ENCODE results near the gene HOXB3.
"Not testable (repeated sequence)": the region's sequence is repeated elsewhere in the genome, so short reads cannot be mapped to it uniquely, and the experiment has no call there.

HOXB3 gene

DNA sequence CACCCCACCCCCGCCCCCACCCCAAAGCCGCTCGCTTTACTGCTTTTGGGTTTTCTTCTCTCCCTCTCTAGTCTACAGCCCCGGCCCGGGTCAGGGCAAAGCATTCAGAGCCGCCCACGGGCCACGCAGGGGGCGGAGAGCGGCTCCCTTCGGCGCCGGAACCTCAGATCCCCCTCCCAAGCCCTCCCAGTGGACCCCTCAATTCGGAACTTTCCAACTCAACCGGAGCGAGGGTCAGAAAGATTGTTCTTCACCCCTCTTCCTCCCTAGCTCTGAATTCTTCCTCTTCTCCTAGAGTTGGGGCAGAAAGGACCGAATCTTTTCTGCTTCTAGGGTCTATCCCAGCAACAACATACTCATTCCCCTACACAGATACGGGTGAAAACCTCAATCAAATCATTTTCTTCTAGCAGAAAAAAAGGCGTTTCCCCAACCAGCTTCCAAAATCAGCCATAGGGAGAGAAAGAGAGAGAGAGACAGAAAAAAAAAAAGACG lies 46.1 kb downstream of the HOXB3 start:
- no peak for DNase-seq

DNA sequence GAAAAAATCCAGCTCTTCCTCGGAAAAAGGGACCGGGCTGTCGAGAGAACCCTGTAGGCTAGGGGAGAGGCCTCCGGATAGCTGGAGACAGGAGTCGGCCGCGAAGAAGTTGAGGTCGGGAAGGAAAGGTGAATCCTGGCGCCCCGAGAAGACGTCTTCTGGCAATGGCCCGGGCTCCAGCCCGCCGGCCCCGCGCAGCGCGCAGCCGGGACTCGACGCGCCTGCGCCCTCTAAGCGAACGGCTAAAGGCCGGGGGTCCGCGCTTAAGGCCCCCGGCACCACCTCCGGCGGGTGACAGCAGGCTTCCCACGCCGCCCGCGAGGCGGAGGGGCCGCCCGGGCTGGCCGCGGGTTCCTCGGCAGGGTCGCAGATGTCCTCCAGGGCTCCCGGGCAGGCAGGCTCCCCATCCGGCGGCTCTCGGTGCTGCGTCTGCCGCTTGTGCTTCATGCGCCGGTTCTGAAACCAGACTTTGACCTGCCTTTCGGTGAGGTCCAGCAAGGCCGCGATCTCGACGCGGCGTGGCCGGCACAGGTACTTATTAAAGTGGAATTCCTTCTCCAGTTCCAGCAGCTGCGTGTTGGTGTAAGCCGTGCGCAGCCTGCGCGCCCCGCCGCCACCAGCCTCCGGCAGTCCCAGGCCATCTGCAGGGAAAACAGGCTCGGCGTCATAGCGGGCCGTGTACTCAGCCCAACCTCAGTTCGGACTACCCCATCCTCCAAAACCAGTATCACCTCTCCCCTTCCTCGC lies 46.8 kb downstream of the HOXB3 start:
- peak; percentile 66 for DNase-seq

- no peak for DNase-seq
These were observed 47.3 kb downstream of the HOXB3 start for GRCh38 chr17:48542698-48543106.

- DNase-seq = no peak
These were observed 47.9 kb downstream of the HOXB3 start for GRCh38 chr17:48542114-48542656.

- DNase-seq = peak; percentile 74
These were observed 48.4 kb downstream of the HOXB3 start for GRCh38 chr17:48541577-48542113.

DNA sequence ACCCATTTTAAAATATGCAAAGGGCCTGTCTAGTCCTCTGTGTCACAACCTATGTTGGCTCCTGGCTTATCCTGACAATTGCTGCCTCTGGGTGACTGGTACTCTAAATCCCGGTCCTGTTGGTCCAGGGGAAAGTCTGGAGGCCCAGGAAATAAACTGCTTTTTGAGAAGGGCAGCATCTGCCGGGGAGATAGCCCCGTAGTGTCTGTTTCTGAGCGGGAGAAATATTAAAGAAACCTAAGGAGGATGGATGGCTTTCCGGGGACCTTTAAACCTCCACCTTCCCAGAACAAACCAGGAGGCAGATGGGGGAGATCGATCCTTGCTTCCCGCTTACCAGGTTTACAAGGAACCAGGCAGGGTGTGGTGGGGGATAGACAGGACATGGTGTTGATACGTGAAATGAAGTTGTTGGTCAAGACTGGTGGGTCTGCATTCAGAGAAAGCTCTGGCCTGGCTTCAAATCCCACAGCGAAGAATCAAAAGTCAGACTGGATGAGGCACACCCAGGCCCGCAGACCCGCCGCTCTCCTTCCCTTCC lies 48.9 kb downstream of the HOXB3 start:
- no peak for DNase-seq

GRCh38 chr17:48540213-48540612 lies 49.8 kb downstream of the HOXB3 start:
- peak; percentile 73 for DNase-seq

GRCh38 chr17:48539177-48539576 lies 50.9 kb downstream of the HOXB3 start:
- DNase-seq = peak; percentile 94

GRCh38 chr17:48537316-48537715 lies 52.7 kb downstream of the HOXB3 start:
- no peak for DNase-seq

GRCh38 chr17:48535793-48536559 lies 54.1 kb downstream of the HOXB3 start:
- DNase-seq = not testable (repeated sequence)

GRCh38 chr17:48532261-48532660 lies 57.8 kb downstream of the HOXB3 start:
- no peak for DNase-seq

- no peak for DNase-seq
These were observed 59.2 kb downstream of the HOXB3 start, which contains the start of gene HOXB1 for GRCh38 chr17:48530887-48531272. HOXB1 (minus strand) TSS chr17:48531011; CDS start chr17:48530904, 107 bp downstream.

DNA sequence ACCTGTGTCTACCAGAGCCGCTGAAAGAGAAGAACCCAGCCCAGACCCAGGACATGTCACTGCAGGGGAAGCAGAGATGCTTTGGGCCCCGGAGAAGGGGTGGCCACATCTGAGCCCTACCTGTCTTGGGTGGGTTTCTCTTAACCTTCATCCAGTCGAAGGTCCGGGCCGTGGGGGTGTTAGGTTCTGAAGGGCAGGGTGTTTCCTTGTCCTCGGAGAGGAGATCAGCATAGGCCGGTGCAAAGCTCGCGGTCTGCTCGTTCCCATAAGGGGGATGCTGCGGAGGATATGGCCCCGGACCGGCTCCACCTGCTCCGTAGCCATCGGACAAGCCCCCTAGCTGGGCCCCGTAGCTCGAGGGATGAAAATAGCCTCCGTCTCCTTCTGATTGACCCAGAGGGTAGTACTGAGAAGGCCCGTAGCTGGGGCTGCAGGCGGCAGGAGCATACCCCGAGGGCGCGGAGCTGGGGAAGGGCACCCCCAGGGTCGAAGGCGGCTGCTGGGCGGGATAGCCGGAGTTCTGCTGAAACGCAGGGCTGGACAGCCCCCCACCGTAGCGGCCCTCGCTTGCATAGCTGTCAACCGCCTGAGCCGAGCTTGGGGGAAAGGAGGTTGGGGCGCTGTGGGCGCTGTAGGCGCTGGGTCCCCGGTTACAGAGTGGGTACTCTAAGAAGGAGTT lies 59.7 kb downstream of the HOXB3 start:
- DNase-seq = no peak

- no peak for DNase-seq
These were observed 60.4 kb downstream of the HOXB3 start for GRCh38 chr17:48529683-48530009.

GRCh38 chr17:48528936-48529682 lies 60.9 kb downstream of the HOXB3 start:
- DNase-seq = no peak

GRCh38 chr17:48528153-48528935 lies 61.7 kb downstream of the HOXB3 start:
- no peak for DNase-seq

DNA sequence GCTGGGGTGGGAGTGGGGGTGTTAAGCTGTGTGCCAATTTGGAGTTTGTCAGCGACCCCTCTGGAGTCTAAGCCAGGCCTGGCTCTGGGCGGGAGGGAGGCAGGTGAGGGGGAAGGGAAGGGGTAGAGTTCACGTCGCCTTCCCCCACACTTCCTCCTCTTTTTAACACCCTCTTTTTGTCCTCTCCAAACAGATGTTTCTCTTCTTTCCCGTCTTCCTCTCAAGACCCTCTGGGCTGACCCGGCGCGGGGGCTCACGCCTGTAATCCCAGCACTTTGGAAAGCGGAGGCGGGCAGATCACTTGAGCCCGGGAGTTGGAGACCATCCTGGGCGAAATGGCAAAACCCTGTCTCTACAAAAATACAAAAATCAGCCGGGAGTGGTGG lies 62.5 kb downstream of the HOXB3 start:
- DNase-seq = no peak

GRCh38 chr17:48526608-48527546 lies 63.2 kb downstream of the HOXB3 start:
- DNase-seq = no peak

DNA sequence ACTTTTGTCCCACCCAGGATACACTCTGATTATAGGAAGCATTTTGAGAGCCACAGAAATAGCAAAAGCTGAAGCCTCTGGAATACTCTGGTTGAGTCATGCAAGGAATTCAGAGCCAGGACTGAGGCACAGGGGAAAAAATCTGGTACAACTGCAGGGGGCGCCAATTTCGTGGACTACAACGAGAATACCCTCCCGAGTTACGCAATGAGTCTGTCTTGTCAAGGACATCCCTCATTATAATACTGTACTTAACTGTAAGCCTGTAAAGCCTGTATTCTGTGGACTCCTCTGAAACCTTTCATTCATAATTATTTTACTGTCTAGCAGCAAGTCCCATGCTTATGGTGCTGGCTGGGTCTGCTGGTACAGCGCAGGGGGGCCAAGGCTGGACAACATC lies 67.0 kb downstream of the HOXB3 start:
- DNase-seq = no peak
